Measurements from ENCODE around the gene PLEKHA6.

GRCh38 chr1:204356997-204357396 is 2.7 kb downstream of the PLEKHA6 start:
- TF ChIP-seq EZH2phosphoT487 (IDR thresholded peaks at IDR 0.05; ENCODE audit: borderline replicate concordance, low read length): no peak
- TF ChIP-seq, protein P1, sequence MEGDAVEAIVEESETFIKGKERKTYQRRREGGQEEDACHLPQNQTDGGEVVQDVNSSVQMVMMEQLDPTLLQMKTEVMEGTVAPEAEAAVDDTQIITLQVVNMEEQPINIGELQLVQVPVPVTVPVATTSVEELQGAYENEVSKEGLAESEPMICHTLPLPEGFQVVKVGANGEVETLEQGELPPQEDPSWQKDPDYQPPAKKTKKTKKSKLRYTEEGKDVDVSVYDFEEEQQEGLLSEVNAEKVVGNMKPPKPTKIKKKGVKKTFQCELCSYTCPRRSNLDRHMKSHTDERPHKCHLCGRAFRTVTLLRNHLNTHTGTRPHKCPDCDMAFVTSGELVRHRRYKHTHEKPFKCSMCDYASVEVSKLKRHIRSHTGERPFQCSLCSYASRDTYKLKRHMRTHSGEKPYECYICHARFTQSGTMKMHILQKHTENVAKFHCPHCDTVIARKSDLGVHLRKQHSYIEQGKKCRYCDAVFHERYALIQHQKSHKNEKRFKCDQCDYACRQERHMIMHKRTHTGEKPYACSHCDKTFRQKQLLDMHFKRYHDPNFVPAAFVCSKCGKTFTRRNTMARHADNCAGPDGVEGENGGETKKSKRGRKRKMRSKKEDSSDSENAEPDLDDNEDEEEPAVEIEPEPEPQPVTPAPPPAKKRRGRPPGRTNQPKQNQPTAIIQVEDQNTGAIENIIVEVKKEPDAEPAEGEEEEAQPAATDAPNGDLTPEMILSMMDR (IDR thresholded peaks at IDR 0.05; ENCODE audit: low read depth, low read length, poor library complexity, severe bottlenecking): no peak

All from DOHH2 (cell line).